H1 (cell line): ENCODE measurements around the gene ADARB2.

Experiments used
- ATF2 ChIP-seq: IDR thresholded peaks from 2 replicates; pipeline ENCODE4 v1.6.1; 2012; ENCODE audit warnings: low read length, inconsistent platforms
- CREB1 ChIP-seq: IDR thresholded peaks from 2 replicates; pipeline ENCODE4 v1.6.1; 2012; ENCODE audit warnings: inconsistent platforms
- EGR1 ChIP-seq: IDR thresholded peaks from 2 replicates; pipeline ENCODE4 v1.6.1; 2011; ENCODE audit warnings: low read depth, low read length, borderline replicate concordance
- POLR2A ChIP-seq, 2 experiments: IDR thresholded peaks; 1 replicate in 1 of 2; 2 replicates in 1 of 2; pipeline ENCODE4 v1.6.1; 2011; ENCODE audit warnings: low read depth in 2 of 2, low read length in 2 of 2, mild to moderate bottlenecking in 2 of 2; ENCODE audit errors: control extremely low read depth in 1 of 2

DNA sequence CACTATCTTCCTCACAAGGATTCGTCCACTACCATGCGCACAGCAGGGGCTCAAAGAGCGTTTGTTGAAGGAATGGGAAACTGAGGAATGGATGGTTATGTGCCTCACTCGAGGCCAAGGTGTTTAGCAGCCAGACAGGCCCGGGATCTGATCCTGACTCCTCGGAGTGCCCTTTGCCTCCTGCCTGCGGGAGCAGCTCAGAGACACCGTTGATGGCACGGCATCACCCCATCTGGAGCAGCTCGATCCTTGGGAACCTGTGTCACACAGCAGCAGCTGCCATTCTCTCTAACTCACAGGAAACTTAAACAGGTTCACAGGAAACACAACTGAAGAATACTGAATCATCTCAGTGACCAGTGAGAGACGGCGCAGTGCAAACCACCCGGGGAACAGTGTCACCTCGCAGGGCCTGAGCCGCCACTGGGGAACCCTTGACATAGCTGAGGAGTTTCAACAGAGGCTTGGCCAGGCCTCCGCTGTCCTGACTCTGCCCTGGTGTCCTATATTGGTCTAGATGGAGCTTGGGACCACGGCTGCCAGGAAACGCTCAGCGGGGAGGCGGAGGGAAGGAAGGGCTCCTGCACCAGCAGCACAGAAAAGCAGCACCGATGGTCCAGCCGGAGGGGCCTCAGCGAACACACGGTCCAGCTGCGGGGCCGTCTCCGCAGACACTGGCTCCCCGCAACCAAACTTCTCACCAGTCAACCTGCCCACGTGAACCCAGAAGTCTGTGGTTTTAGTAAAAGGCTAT, 169.4 kb downstream of the ADARB2 start:
- TF ChIP-seq EGR1 (no peak), POLR2A (IDR thresholded peaks at IDR 0.05; ENCODE audit: control extremely low read depth in 1 of 2, low read depth in 2 of 2, low read length in 2 of 2) (no peak), ATF2 (no peak), CREB1 (no peak)
